Measurements from ENCODE around the gene EZH2.

DNA sequence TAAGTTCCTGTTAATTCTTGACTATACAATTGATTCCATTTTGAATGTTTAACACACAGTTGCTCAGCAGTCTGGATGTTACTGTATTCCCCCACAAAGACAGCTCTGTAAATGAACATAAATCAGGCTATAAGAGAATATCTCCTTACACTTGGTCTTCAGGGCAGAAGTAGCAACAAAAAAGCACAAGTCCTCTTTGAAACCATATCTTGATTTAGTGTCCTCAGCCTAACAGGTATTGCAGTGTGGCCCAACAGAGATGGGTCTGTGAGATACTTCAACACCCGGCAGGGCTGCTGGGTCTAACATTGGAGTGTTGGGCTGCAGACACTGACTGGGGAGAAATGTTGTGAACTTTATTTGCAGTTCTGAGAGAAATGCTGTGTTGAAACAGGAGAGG is 109.6 kb downstream of the EZH2 start:
- TF ChIP-seq CTCF (IDR thresholded peaks at IDR 0.05) (no peak), JUND (IDR thresholded peaks at IDR 0.05) (no peak), MXI1 (IDR thresholded peaks at IDR 0.05; ENCODE audit: low read depth, low read length) (no peak), USF2 (IDR thresholded peaks at IDR 0.05; ENCODE audit: borderline replicate concordance, low read depth, low read length) (no peak), RAD21 (IDR thresholded peaks at IDR 0.05; ENCODE audit: low read length) (no peak)

All from SK-N-SH (cell line).